NT2/D1 (cell line): Measurements from ENCODE around the gene RRP36.

ENCODE experiments used
- DNase-seq: peaks from one replicate; pipeline ENCODE4 v3.0.0-alpha.2; 2011; ENCODE audit warnings: low read depth, low spot score
- H3K27me3 ChIP-seq: 2 replicates; pipeline ENCODE4 v1.6.0; 2011; ENCODE audit warnings: mild to moderate bottlenecking; ENCODE audit not compliant: insufficient read length, insufficient read depth
- H3K36me3 ChIP-seq: 2 replicates; pipeline ENCODE4 v1.6.1; 2011; ENCODE audit warnings: mild to moderate bottlenecking, low read length, mixed read lengths; ENCODE audit not compliant: insufficient read depth, insufficient read length
- H3K4me1 ChIP-seq: 2 replicates; pipeline ENCODE4 v1.5.1; 2011; ENCODE audit not compliant: insufficient read depth, insufficient read length
- H3K4me3 ChIP-seq: 2 replicates; pipeline ENCODE4 v1.5.1; 2011; ENCODE audit warnings: low read depth; ENCODE audit not compliant: insufficient read length
- H3K9ac ChIP-seq: 2 replicates; pipeline ENCODE4 v1.6.0; 2011; ENCODE audit warnings: low read depth; ENCODE audit not compliant: insufficient read length
- H3K9me3 ChIP-seq: 2 replicates; pipeline ENCODE4 v1.5.1; 2011; ENCODE audit warnings: mild to moderate bottlenecking, low read length; ENCODE audit not compliant: insufficient read depth
- SUZ12 ChIP-seq: IDR thresholded peaks from 2 replicates; pipeline ENCODE4 v1.6.1; 2011; ENCODE audit not compliant: insufficient read length, insufficient read depth; ENCODE audit errors: extremely low read depth
- YY1 ChIP-seq: IDR thresholded peaks from 2 replicates; pipeline ENCODE4 v1.6.1; 2011; ENCODE audit not compliant: insufficient read length, insufficient read depth
- ZNF274 ChIP-seq: IDR thresholded peaks from 2 replicates; pipeline ENCODE4 v1.6.1; 2011; ENCODE audit warnings: mild to moderate bottlenecking, low read depth, low read length

Gene RRP36

GRCh38 chr6:43032326-43032725 lies 10.9 kb downstream of the RRP36 start:
- Histone ChIP-seq H3K27me3 (no peaks in the 10 kb centered on the region), H3K9me3 (no peaks in the 10 kb centered on the region), H3K36me3 (peaks cover 71% of the 10 kb centered on the region), H3K4me3 (no peak overlapping the region), H3K4me1 (no peaks in the 10 kb centered on the region), H3K9ac (no peak overlapping the region)
- DNase-seq, result no peak
- TF ChIP-seq ZNF274 (no peak), SUZ12 (no peak), YY1 (no peak)

GRCh38 chr6:43033496-43034189 lies 12.2 kb downstream of the RRP36 start:
- Histone ChIP-seq H3K27me3 (no peaks in the 10 kb centered on the region), H3K9ac (no peak overlapping the region), H3K4me1 (no peaks in the 10 kb centered on the region), H3K9me3 (no peaks in the 10 kb centered on the region), H3K36me3 (peaks cover 73% of the 10 kb centered on the region), H3K4me3 (no peak overlapping the region)
- TF ChIP-seq ZNF274 (no peak), SUZ12 (no peak), YY1 (no peak)
- DNase-seq, result no peak

- no peak overlapping the region for H3K4me3 ChIP-seq
- H3K4me1 ChIP-seq, result no peaks in the 10 kb centered on the region
- TF ChIP-seq YY1, result no peak
- TF ChIP-seq ZNF274, result no peak
- TF ChIP-seq SUZ12, result no peak
- H3K9ac ChIP-seq, result no peak overlapping the region
- H3K36me3 ChIP-seq, result peaks cover 73% of the 10 kb centered on the region
- no peak for DNase-seq
- H3K9me3 ChIP-seq, result no peaks in the 10 kb centered on the region
- H3K27me3 ChIP-seq, result no peaks in the 10 kb centered on the region
Observed at GRCh38 chr6:43034190-43034525, 12.7 kb downstream of the RRP36 start.

GRCh38 chr6:43035495-43036194 lies 14.2 kb downstream of the RRP36 start:
- H3K36me3 ChIP-seq, result peaks cover 75% of the 10 kb centered on the region
- H3K4me3 ChIP-seq, result no peak overlapping the region
- no peaks in the 10 kb centered on the region for H3K4me1 ChIP-seq

GRCh38 chr6:43036712-43037111 lies 15.3 kb downstream of the RRP36 start:
- Histone ChIP-seq H3K9me3 (no peaks in the 10 kb centered on the region), H3K4me3 (no peak overlapping the region), H3K4me1 (no peaks in the 10 kb centered on the region), H3K9ac (no peak overlapping the region), H3K27me3 (no peaks in the 10 kb centered on the region), H3K36me3 (peaks cover 77% of the 10 kb centered on the region)
- TF ChIP-seq ZNF274 (no peak), SUZ12 (no peak), YY1 (no peak)
- DNase-seq, result no peak

More at GRCh38 chr6:43035495-43036194, 14.2 kb downstream of the RRP36 start:
- no peak overlapping the region for H3K9ac ChIP-seq
- TF ChIP-seq SUZ12 (no peak), ZNF274 (no peak), YY1 (no peak)
- no peak for DNase-seq
- no peaks in the 10 kb centered on the region for H3K9me3 ChIP-seq
- H3K27me3 ChIP-seq, result no peaks in the 10 kb centered on the region

GRCh38 chr6:43037197-43037596 lies 15.8 kb downstream of the RRP36 start:
- no peaks in the 10 kb centered on the region for H3K27me3 ChIP-seq
- H3K36me3 ChIP-seq, result peaks cover 76% of the 10 kb centered on the region
- DNase-seq, result no peak

GRCh38 chr6:43037706-43038105 lies 16.3 kb downstream of the RRP36 start:
- DNase-seq, result no peak
- Histone ChIP-seq H3K4me3 (no peak overlapping the region), H3K4me1 (no peaks in the 10 kb centered on the region), H3K9me3 (no peaks in the 10 kb centered on the region), H3K27me3 (no peaks in the 10 kb centered on the region), H3K9ac (no peak overlapping the region), H3K36me3 (peaks cover 76% of the 10 kb centered on the region)
- no peak for TF ChIP-seq YY1
- TF ChIP-seq ZNF274, result no peak
- no peak for TF ChIP-seq SUZ12

More at GRCh38 chr6:43037197-43037596, 15.8 kb downstream of the RRP36 start:
- H3K4me1 ChIP-seq, result no peaks in the 10 kb centered on the region
- H3K9me3 ChIP-seq, result no peaks in the 10 kb centered on the region
- no peak overlapping the region for H3K9ac ChIP-seq
- H3K4me3 ChIP-seq, result no peak overlapping the region
- TF ChIP-seq SUZ12, result no peak
- TF ChIP-seq YY1, result no peak
- no peak for TF ChIP-seq ZNF274
